ENCODE results near the gene FANCM.

The FANCM gene

DNA sequence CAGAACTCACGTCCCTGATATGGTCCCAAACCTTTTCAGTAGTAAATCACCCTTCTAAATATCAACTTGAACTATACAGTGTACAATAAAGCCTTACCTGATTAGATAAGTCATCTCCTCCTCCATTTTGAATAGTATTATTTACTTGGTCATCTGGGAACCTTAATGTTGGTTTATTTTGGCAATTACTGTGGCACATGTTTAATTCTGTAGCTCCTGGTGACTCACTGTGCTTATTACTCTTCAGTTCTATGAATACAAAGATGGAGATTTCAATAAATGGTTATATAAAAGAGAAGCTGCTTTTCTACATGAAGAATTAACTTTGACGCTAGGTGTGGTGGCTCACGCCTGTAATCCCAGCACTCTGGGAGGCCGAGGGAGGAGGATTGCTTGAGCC is 91.8 kb downstream of the FANCM start:
- no peak for DNase-seq (ENCODE audit: low spot score)

- no peak for DNase-seq (ENCODE audit: low spot score)
Observed at GRCh38 chr14:45238988-45239387, 103.3 kb downstream of the FANCM start.

DNA sequence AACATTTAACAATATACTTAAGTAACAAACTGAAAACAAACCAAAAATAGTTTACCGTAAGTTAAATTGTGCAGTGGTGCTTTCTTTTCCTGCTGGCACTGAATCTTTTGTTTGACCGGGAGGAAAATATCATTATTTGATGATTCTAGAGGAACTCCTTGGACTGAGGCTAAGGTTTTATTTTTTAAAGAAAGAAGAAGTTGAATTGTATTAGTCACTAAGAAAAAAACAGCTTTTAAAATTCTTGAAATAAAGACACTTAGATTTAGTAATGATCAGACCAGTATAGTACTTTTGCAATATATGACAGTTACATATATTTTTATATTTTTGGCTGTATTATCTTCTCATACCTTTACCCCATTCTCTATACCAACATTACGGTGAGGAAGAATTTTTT is 107.0 kb downstream of the FANCM start:
- no peak for DNase-seq (ENCODE audit: low spot score)

DNA sequence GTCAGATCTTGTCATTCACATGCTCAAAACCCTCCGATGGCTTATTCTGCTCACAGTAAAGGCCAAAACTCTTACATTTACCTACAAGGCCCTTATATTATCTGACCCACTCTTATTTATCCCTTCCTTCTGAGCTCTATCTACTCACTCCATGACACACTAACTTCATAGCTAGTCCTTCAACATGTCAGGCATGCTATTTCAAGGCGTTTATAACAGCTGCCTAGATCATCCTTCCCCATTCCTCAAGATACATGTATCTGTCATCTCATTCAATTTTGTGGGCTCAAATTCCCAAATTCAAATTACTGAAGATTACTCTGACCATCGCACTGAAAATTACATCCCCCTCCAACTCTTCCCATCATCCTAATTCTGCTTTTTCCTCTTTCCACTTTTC is 110.4 kb downstream of the FANCM start:
- DNase-seq (ENCODE audit: low spot score): no peak

- no peak for DNase-seq (ENCODE audit: low spot score)
Observed at GRCh38 chr14:45246691-45247090, 111.0 kb downstream of the FANCM start.

DNA sequence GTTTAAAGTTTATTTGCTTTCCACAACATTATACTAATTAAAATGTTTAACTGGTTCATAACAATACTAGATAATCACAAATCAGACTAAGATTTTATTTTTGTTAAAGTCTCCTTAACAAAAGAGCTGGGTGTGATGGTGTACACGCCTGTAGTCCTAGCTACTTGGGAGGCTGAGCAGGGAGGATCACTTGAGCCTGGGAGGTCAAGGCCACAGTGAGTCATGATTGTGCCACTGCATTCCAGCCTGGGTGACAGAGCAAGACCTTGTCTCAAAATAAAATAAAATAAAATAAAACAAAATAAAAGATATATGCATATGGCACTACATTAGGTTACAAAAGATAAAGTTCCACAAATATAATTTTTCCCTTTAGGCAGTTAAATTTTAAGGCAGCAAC is 111.7 kb downstream of the FANCM start:
- no peak for DNase-seq (ENCODE audit: low spot score)

GRCh38 chr14:45249856-45250575 is 114.3 kb downstream of the FANCM start:
- peak; percentile 16 for DNase-seq (ENCODE audit: low spot score)

Measured in GM03348 (cell line).